Adipocyte (in vitro differentiated cells): Measurements from ENCODE around the gene SSU72.

Source experiments
- DNase-seq: peaks from one replicate; pipeline ENCODE4 v3.0.0-alpha.2; 2015; ENCODE audit warnings: low read depth
- H3K27me3 ChIP-seq: replicated peaks from 2 replicates; pipeline ENCODE4 v1.7.0; 2013; ENCODE audit warnings: mild to moderate bottlenecking, low read length, moderate library complexity; ENCODE audit not compliant: control insufficient read depth, insufficient read depth
- H3K36me3 ChIP-seq: 2 replicates; pipeline ENCODE4 v1.7.0; 2013; ENCODE audit warnings: low read length, mild to moderate bottlenecking, moderate library complexity; ENCODE audit not compliant: control insufficient read depth, insufficient read depth, severe bottlenecking
- H3K4me1 ChIP-seq: 2 replicates; pipeline ENCODE4 v1.7.0; 2013; ENCODE audit warnings: mild to moderate bottlenecking, low read length, moderate library complexity; ENCODE audit not compliant: control insufficient read depth, insufficient read depth
- H3K4me3 ChIP-seq: 2 replicates; pipeline ENCODE4 v1.7.0; 2013; ENCODE audit warnings: mild to moderate bottlenecking, low read length, moderate library complexity
- H3K9ac ChIP-seq: 2 replicates; pipeline ENCODE4 v1.7.0; 2013; ENCODE audit warnings: mild to moderate bottlenecking, low read length, moderate library complexity
- H3K9me3 ChIP-seq: 2 replicates; pipeline ENCODE4 v1.7.0; 2013; ENCODE audit warnings: mild to moderate bottlenecking, low read length, moderate library complexity; ENCODE audit not compliant: control insufficient read depth

Gene SSU72

DNA sequence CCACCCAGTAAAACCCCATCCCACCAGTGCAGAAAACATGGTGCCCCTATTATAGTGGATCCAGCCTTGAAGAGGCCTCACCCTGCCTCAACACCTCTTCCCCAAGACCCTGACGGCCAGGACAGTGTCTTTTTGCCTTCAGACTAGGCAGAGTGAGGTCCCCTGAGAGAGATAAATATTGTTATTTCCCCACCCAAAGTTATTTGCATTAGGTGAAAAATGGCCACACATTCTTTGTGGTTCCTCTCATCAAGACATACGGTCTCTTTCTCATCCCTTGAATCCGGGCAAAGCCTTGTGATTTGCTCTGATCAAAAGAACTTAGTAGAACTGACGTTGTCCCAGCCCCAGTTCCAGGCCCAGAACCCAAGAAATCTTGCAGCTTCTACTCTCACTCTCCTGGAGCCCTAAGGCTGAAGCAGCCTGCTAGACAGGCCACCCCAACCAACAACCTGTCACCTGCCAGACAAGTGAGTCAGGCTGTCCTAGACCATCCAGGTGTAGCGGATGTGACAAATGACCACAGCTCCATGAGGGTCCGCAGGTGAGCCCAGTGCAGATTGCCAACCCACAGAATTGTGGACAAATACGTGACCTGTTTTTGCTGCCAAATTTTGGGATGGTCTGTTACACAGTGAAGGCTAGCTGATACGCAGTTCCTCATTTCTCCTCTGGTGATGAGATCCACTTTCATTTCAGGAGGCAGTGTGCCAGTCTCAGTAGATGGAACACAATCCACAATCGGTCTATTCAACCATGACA lies 8.1 kb upstream of the SSU72 start:
- no peaks in the 10 kb centered on the region for H3K4me1 ChIP-seq
- H3K4me3 ChIP-seq, result no peak overlapping the region
- H3K9ac ChIP-seq, result no peak overlapping the region

DNA sequence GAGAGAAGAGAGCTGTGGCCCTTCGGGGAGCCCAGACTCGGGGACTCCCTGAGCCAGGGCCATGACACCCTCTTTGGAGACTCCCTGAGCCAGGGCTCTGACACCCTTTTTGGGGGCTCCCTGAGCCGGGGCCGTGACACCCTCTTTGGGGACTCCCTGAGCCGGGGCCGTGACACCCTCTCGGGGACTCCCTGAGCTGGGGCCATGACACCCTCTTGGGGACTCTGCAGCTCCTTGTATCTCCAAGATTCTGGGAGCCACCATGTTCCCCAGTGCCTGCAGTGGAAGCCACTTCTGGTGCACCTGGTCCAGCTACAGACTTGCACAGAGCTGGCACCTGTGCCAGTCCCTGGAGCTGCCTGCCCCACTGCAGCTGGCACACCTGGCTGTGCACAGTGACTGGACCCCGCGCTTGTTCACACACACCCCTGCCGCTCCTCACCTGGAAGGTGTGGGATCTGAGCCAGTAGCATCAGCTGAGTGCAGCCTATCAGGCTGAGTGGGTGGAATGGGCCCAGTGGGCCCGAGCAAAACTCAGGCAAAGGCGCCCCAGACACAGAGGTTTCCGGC lies 3.8 kb upstream of the SSU72 start:
- no peak overlapping the region for H3K9ac ChIP-seq
- H3K4me1 ChIP-seq, result peaks cover 12% of the 10 kb centered on the region
- no peak for DNase-seq
- peaks cover 30% of the 10 kb centered on the region for H3K27me3 ChIP-seq
- no peak overlapping the region for H3K4me3 ChIP-seq
- no peaks in the 10 kb centered on the region for H3K36me3 ChIP-seq
- no peaks in the 10 kb centered on the region for H3K9me3 ChIP-seq

More for the DNA sequence above, 8.1 kb upstream of the SSU72 start:
- Histone ChIP-seq H3K36me3 (no peaks in the 10 kb centered on the region), H3K9me3 (no peaks in the 10 kb centered on the region), H3K27me3 (peaks cover 36% of the 10 kb centered on the region)
- DNase-seq, result no peak

GRCh38 chr1:1577367-1578011 lies 2.8 kb upstream of the SSU72 start:
- no peak for DNase-seq
- no peaks in the 10 kb centered on the region for H3K9me3 ChIP-seq

GRCh38 chr1:1573843-1574720 lies 581 bp downstream of the SSU72 start:
- H3K36me3 ChIP-seq, result peaks cover 9% of the 10 kb centered on the region
- peaks cover 26% of the 10 kb centered on the region for H3K4me1 ChIP-seq
- H3K27me3 ChIP-seq, result peaks cover 6% of the 10 kb centered on the region
- peak overlapping the region; percentile 96 for H3K4me3 ChIP-seq
- H3K9me3 ChIP-seq, result no peaks in the 10 kb centered on the region
- peak; percentile 89 for DNase-seq
- peak overlapping the region; percentile 98 for H3K9ac ChIP-seq

More at GRCh38 chr1:1577367-1578011, 2.8 kb upstream of the SSU72 start:
- H3K9ac ChIP-seq, result no peak overlapping the region
- peaks cover 14% of the 10 kb centered on the region for H3K4me1 ChIP-seq
- no peak overlapping the region for H3K4me3 ChIP-seq
- peaks cover 21% of the 10 kb centered on the region for H3K27me3 ChIP-seq
- no peaks in the 10 kb centered on the region for H3K36me3 ChIP-seq

GRCh38 chr1:1569341-1569740 lies 5.3 kb downstream of the SSU72 start:
- H3K36me3 ChIP-seq, result peaks cover 14% of the 10 kb centered on the region
- no peaks in the 10 kb centered on the region for H3K9me3 ChIP-seq
- no peaks in the 10 kb centered on the region for H3K27me3 ChIP-seq
- H3K9ac ChIP-seq, result no peak overlapping the region
- no peak overlapping the region for H3K4me3 ChIP-seq
- peaks cover 55% of the 10 kb centered on the region for H3K4me1 ChIP-seq
- no peak for DNase-seq

DNA sequence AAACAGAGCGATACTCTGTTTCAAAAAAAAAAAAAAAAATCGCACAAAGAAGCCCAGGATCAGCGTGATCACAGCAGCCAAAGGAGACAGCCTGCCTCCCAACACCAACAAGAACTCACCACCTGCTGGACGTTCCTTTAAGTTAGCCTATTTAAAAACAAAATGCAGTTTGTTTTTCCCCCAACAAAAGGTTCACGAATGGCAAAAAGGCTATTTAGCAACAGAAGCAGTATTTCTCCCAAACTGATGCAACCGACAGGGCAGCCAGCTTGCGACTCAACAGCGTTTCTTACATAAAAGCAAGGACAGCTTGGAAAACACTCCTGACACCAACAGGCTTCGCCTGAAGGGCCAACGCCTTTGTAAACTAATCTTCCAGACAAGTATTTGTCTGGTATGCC lies 6.8 kb downstream of the SSU72 start:
- no peak overlapping the region for H3K9ac ChIP-seq
- no peak overlapping the region for H3K4me3 ChIP-seq
- peaks cover 28% of the 10 kb centered on the region for H3K36me3 ChIP-seq
- no peak for DNase-seq
- no peaks in the 10 kb centered on the region for H3K27me3 ChIP-seq
- peaks cover 54% of the 10 kb centered on the region for H3K4me1 ChIP-seq
- no peaks in the 10 kb centered on the region for H3K9me3 ChIP-seq

GRCh38 chr1:1567152-1567875 lies 7.3 kb downstream of the SSU72 start:
- H3K9ac ChIP-seq, result no peak overlapping the region
- no peaks in the 10 kb centered on the region for H3K27me3 ChIP-seq
- DNase-seq, result no peak
- H3K36me3 ChIP-seq, result peaks cover 33% of the 10 kb centered on the region
- H3K9me3 ChIP-seq, result no peaks in the 10 kb centered on the region
- H3K4me1 ChIP-seq, result peaks cover 54% of the 10 kb centered on the region
- H3K4me3 ChIP-seq, result no peak overlapping the region

GRCh38 chr1:1565340-1565739 lies 9.3 kb downstream of the SSU72 start:
- Histone ChIP-seq H3K9me3 (no peaks in the 10 kb centered on the region), H3K9ac (peak overlapping the region; percentile 64), H3K36me3 (peaks cover 49% of the 10 kb centered on the region), H3K27me3 (no peaks in the 10 kb centered on the region), H3K4me3 (peak overlapping the region; percentile 30), H3K4me1 (peaks cover 53% of the 10 kb centered on the region)
- DNase-seq, result peak; percentile 13

GRCh38 chr1:1564268-1564667 lies 10.4 kb downstream of the SSU72 start:
- Histone ChIP-seq H3K9me3 (no peaks in the 10 kb centered on the region), H3K36me3 (peaks cover 44% of the 10 kb centered on the region), H3K9ac (peak overlapping the region; percentile 64), H3K27me3 (no peaks in the 10 kb centered on the region), H3K4me1 (peaks cover 51% of the 10 kb centered on the region), H3K4me3 (no peak overlapping the region)
- no peak for DNase-seq

- Histone ChIP-seq H3K4me3 (no peak overlapping the region), H3K27me3 (no peaks in the 10 kb centered on the region), H3K9me3 (no peaks in the 10 kb centered on the region), H3K9ac (no peak overlapping the region), H3K4me1 (peaks cover 48% of the 10 kb centered on the region), H3K36me3 (peaks cover 44% of the 10 kb centered on the region)
- no peak for DNase-seq
These were observed 11.0 kb downstream of the SSU72 start for GRCh38 chr1:1563688-1564087.
